NCI-H1105 treated with DMSO at 0.1 percent for 48 hours (cell line): Measurements from ENCODE around the gene ACSF3.
A peak's percentile ranks its signal among the peaks of the same experiment; 100 is the strongest.

Experiments used
- DNase-seq: peaks from one replicate; lab custom pipeline; 2025; lab: John Stamatoyannopoulos, UW

ACSF3 gene

DNA sequence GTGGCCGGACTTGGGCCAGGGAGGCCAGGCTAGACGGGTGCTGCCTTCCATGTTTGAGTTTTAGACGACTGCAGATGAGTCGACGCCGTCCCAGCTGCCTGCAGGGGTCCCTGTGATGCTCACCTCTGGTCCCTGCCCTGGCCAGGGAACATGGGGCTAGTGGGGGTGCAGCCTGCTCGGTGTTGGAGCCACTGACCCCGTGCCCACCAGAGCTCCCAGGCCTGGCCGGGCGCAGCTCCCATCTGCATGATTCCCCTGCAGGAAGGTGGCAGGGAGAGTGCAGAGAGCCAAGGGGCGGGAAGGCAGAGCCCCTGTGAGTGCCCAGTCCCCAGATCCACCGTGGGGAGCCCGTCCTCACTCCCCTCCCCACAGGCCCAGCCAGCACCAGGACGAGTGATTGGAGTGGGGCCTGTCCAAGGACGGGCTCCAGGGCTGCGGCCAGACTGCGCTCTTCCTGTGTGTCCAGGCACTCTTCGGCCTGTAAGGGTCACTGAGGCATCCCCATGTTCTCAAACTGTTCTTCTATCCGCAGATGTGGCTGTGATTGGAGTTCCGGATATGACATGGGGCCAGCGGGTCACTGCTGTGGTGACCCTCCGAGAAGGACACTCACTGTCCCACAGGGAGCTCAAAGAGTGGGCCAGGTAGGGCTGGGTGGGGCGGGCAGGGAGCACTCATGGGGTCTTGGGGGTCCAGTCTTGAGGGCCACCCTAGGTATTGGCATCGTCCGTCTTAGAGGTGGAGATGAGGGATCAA is 51.9 kb downstream of the ACSF3 start:
- DNase-seq = no peak

DNA sequence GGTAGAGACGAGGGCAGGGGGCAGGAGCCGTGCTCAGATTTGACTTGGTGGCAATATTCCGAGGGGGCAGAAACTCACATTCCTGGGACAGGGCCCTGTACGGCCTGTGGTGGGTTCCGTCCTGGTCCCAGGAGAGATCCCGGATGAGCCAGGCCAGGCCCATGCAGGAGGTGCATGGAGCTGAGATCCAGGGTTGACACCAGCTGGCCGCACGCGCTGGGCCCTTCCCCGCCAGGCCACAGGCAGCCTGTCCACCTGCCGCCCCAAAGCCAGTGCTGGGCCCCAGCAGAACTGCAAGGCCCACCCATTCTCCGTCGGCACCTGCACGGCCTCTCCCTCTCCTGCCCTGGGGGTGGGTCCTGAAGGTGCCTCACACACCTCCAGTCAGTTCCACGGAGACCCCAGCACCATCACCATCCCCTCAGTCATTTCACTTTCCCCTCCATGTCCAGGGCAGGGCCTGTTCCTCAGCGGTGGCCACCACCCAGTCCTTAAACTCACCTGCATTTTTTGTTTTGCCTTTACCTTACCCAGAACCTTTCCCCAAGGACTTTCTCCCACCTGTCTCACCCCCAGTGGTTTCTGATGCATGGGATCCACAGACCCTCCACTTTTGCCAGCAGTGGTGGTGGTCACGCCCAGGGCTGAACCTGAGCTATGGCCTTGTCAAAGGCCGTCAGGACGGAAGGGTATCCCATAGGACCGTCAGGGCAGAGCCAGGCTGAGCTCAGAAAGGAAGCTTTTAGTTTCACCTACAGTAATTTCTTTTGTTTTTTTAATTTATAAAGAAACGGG is 52.8 kb downstream of the ACSF3 start:
- DNase-seq = no peak

DNA sequence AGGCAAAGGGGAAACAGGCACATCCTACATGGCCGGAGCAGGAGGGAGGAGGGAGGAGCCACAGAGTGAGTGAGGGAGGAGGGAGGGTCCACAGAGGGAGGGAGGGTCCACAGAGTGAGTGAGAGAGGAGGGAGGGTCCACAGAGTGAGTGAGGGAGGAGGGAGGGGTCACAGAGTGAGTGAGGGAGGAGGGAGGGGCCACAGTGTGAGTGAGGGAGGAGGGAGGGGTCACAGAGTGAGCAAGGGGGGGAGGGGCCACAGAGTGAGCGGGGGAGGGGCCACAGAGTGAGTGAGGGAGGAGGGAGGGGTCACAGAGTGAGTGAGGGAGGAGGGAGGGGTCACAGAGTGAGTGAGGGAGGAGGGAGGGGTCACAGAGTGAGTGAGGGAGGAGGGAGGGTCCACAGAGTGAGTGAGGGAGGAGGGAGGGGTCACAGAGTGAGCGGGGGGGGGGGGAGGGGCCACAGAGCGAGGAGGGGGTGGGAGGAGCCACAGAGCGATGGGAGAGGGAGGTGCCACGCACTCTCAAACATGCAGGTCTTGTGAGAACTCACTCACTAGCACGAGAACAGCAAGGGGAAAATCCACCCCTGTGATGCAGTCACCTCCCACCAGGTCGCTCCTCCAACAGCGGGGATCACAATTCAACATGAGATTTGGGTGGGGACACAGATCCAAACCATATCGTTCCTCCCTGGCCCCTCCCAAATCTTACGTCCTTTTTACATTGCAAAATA is 53.6 kb downstream of the ACSF3 start:
- no peak for DNase-seq

DNA sequence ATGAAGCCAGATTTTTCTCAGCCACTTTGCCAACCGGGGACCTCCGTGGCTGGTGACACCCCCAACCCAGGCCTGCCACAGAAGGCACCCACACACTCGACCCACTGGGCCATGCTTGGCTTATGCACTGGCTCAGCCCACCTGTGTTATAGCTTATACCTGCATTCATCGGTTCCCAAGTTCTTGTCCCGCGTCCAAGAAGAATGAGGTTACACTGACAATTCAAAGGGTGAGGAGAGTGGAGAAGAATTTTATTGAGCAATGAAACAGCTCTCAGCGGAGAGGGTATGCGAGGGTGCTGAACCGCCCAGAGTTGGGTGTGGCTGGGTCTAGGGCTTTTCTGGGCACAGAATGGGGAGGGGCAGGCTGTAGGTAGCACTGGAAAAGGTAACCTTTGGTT is 55.7 kb downstream of the ACSF3 start:
- DNase-seq = no peak

DNA sequence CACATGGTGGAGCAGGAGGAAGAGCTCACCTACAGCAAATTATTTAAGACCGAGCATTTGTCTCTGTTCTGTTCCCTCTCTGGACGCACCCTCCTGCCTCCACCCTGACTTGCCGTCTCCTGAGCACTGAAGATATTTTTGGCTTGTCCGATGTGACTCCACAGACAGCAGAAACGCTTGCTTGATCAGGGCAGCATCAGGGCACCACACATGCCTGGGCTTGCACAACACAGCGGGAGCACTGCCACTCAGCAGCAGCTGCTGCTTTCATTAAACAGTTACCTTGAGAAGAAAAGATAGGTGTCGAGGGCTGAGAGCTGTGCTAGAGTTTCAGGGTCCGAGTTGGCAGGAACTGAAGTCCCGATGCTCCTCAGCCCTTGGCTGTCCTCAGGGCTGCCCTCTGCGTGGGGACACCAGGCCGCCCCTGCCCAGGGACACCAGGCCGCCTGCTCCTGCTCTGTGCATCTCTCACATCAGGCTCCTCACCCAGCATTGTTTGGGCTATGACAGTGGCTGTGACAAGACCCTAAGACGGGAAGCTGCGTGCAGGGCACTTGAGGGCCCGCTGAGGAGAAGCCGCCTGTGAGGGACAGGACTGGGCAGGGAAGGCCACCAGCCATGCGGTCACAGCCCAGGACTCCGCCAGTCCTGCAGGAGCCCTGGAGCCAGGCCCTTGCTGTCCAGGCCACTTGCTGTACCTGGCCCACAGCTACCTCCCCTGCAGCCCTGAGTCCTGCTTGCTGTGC is 56.6 kb downstream of the ACSF3 start:
- peak; percentile 44 for DNase-seq

DNA sequence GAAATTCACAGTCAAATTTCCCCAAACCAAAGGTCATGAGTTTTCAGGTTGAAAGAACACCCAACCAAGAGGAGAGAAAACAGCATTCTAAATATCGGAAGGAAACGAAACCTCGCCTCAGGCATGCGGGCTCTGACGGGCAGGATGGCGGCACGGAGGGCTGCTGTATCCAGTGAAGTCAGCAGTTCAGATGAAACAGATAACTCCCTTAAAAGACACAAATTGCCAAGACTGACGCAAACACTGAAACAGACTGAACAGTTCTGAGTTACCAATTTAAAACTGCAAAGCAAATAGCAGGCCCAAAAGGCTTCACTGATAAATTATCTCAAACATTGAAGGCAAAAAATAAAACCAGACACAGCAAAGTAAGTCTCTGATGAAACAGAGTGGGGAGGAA is 57.3 kb downstream of the ACSF3 start:
- no peak for DNase-seq

DNA sequence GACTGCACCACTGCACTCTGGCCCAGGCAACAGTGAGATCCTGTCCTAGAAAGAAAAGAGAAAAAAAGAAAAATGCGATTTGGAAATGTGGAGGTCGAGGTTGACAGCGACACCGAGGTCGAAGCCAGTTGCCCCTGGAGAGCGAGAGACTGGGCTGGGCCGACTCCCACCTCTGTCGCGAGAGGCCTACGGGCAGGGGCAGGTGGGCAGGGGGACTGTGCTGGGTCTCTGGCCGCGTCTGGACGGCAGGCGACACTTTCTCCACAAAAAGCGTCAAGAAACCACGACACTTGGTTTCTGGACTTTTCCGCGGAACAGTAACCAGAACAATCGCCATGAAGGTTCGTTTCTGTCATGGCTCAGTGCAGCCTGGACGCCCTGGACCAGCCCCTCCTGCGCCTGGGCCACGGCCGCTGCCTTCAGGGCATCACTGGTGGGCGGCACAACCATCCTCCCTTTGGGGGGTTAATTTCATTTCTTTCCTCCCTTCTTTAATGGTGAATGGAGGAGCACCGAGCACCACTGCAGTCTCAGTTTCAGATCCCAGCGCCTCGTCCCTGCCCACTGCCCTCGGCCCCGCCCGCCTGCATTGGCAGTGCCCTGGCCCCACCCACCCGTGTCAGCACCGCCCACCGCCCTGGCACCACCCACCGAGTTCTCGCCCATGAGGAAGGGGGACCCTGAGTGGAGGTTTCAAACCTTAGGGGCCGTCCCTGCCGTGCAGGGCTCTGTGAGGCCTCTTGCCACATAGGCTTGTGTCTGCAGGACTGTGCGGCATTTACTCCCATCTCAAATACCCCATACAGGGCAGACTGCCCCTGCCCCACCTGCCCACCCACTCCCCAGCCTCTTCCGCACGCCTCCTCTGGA is 59.4 kb downstream of the ACSF3 start:
- DNase-seq = no peak

DNA sequence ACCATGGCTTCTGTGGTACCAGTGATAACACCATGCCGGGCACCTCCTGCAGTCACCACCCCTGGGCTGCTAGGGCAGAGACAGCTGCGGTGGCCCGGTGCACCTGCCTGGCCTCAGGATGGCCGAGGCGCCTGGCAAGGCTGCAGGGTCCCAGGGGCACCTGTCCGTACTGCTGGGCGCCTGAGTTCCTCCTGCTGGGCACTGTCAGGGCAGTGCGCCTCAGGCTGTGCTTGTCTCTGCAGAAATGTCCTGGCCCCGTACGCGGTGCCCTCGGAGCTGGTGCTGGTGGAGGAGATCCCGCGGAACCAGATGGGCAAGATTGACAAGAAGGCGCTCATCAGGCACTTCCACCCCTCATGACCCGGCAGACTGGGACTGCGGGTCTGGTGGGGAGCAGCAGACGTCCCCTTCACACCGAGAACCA is 60.2 kb downstream of the ACSF3 start:
- DNase-seq = no peak

DNA sequence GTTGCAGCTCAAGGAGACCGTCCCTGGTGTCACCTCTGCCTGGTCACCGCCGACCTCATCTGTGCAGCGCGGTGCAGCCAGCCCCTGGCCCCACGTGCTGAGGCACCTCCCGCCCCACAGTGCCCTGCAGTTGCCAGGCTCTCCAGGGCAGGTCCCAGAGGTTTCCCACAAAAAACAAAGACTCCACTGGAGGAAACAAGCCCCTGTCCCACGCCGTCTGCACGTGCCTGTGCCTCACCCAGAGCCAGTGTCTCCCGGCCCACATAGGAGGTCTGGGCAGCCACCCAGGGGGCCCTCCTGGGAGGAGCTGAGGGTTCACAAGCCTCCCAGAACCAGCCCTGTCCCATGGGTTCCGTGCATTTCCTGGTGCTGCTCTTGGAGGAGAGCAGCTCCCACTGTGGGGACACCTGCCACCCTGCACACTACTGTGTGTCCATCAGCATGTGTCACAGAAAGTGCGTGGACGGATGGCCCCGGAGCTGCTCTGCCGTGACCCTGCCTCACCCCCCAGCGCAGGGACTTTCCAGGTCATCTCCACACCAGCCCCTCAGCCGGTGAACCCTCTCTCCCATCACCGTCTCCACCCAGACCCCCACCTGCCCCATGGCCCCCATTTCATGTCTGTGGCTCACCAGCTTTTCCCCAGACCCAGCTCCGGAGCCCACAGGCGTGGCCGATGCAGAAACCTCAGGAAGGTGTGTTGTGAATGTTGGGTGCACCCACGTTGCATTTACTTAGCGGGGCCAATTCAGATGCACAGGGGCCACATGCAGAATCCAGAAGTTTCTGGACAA is 60.9 kb downstream of the ACSF3 start:
- no peak for DNase-seq

DNA sequence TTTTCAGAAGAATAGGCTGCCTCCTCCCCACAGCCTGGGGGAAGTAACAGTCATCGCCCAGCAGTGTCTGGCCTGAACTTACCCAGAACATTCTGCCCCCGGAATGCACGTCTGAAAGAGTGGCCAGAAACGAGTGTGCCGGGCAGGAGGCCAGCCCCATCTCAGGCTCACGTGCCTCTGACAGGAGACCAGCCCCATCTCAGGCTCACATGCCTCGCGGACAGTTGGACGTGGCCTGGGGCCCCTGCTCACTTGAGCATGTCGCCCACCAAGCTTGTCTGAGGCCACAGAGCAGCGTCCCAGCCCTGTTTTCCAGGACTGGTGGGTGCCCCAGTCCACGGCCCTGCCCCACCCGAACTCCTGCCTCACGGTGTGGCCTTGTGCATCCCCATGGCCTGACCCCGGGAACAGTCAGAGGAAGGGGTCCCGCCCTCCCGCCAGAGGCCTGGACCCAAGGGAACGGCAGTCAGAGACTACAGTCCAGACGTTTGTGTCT is 61.6 kb downstream of the ACSF3 start:
- DNase-seq = no peak

DNA sequence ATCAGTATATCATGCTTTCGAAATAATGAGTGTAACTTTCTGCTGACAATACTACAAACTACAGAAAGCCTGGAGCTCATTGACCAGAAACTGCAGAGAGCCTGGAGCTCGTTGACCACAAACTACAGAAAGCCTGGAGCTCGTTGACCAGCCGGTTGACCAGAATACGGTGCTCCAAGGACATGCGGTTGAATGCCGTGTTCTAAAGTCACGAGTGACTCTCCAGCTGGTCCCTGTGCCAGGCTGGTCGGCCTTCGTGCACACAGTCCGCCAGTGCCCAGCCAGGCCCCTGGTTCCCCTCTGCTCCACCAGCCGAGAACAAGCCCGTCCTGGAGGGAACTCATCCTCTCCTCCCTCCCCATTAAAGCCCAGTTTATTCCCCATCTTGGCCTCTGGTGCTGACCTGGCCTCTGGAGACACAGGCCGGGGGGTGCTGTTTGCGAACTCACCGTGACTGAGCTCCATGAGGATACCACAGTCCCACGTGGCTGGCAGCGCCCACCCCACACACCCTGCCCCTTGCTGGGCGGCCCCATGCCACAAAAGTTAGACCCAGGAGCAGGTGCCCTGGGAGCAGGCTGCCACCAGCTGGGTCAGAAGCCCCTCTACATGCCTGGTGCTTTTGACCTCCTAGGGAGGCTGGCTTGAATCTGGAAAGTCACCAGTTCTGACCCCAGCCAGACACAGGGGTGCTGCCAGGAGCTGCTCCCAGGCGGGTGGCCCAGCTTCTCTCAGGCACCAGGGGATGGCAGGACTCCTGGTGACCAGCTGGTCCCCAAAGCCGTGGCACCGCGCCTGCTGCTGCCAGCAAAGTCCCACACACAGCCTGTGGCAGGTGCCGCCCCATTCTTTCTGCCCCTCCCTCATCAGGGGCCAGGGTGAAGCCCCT is 62.4 kb downstream of the ACSF3 start:
- DNase-seq = no peak

DNA sequence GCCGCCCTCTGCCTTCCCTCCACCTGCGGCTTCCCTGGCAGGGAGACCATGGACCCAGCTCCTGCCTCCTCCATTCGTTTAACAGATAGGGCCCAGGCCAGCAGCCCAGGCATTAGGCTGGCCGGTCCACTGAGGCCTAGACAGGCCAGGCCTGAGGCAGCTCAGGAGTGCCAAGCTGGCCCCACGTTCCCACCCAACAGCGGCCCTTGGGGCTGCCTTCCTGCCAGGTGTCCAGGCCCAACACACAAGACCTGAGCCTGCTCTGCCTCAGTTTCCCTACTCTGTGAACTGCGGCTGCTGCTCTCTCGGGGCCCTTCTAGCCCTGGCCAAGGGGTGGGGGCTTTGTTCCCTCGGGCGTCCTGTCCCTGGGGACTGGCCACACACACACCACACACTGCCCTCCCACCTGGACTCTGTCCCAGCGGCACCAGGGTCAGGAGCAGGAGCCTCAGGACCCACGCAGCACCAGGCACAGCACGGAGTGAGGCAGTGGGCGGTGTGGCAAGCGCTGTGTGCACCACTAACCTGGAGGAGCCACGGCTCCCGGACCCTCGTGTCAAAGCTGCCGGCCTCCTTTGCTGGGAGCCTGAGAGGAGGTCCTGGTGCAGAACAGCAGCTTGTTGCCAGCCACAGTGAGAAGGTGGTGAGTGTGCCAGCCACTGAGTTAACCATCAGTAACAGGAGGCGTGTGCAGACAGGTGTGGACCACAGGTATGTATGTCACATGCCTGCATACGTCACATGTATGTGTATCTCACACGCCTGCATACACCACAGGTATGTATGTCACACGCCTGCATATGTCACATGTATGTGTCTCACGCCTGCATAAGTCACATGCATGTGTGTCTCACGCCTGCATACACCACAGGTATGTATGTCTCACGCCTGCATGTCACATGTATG is 63.3 kb downstream of the ACSF3 start:
- no peak for DNase-seq

DNA sequence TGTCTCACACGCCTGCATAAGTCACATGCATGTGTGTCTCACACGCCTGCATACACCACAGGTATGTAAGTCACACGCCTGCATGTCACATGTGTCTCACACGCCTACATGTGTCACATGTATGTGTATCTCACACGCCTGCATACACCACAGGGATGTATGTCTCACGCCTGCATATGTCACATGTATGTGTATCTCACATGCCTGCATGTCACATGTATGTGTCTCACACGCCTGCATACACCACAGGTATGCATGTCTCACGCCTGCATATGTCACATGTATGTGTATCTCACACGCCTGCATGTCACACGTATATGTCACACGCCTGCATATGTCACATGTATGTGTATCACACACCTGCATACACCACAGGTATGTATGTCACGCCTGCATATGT is 64.1 kb downstream of the ACSF3 start:
- no peak for DNase-seq

DNA sequence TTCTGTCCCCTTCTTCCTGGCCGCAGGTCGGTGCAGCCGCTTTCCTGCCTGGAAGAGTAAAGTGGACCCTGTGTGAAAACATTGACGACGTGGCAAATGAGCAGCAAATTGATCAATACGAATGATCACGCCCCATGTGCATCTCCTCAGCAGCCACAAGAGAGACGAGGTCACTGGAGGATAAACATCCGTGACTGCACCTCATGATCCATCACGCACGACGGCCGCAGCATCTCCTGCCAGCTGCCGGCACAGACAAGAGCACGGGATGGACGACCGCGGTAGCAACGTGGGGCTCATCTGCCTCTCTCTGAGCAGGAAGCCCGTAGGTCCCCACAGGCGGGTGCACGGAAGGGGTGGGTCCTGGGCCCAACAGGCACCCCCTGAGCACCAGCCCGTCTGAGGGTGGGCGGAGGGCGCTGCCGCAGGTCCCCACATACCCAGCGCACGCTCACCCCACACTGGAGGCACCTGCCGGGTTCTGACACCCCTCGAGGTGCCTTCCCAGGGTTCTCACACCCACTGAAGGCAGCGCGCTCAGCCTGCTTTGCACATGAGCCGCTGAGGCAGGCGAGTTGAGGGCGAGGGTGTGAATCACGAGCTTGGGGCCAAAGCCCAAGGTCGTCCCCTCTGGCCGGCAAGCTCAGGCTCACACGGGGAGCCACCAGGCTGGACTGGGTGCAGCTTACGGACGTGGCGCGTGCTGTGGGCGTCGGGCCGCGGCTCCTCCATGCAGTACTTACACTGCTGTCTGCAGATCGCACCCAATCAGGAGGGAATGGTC is 65.6 kb downstream of the ACSF3 start:
- DNase-seq = no peak

DNA sequence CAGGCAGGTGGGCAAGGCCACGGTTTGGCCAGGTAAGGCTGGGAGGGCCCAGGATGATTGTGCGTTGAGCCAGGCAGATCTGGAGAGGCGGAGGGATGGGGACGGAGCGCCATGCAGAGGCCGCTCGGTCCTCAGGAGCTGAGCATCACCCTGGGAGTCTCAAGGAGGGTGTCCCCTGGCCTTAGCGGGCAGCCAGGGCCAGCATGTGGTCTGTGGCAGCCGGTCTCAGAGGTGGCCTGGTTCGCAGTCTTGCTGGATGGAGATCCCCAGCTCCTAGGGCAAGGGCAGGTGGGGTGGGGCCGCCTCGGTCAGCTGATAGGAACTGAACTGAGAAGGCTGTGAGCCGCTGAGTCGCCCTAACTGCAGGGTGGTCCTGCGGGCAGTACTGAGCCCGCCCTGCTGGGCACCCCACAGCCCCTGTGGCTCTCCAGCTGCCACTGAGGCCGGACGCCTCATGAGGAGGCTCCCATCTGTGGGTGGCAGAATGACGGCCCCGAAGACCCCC is 66.2 kb downstream of the ACSF3 start:
- no peak for DNase-seq

DNA sequence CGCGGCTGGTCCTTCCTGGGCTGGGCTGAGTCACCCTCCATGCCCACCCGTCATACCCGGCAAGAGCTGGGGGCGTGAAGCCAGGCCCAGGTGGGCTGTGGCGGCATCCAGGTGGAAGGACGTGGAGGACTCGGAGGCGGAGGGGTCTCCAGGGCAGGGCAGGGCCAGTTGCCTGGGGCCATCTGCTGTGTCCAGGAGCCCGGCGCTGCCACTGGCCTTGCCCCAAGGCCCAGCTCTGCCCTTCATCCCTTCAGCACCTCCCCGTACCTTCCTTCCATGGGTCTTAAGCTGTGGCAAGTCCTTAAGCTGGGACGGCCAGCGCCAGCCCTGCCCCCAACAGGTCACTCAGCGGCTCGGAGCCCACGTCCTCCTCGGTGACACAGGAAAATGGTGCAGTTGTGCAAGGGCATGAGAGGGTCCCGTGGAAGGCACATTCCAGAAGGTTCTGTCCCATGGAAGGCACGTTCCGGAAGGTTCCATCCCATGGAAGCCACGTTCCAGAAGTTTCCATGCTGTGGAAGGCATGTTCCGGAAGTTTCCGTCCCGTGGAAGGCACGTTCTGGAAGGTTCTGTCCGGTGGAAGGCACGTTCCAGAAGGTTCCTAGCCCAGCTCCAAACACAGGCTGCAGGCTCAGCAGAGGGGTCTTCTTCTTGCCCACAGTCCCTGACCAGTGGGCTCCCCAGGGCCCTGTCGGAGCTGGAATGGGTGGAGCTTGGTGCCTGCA is 67.5 kb downstream of the ACSF3 start:
- DNase-seq = no peak
